Vagina (tissue), 2 donors: ENCODE data around the gene RNASEH2B. TPM values are rescaled to one million over a fixed set of nuclear protein-coding genes. Genes with fewer than 3 reads are reported as not detected.

Source experiments
- DNase-seq, 2 donors: peaks; one replicate each; pipeline ENCODE4 v3.0.0-alpha.2; 2017; ENCODE audit errors: extremely low spot score in 2 of 2
- H3K27ac ChIP-seq: fragments of 200-600 bp; sonication (generic); one replicate; pipeline ENCODE4 v1.5.1; 2019
- H3K27me3 ChIP-seq: fragments of 200-600 bp; sonication (generic); one replicate; pipeline ENCODE4 v1.5.1; 2019
- H3K36me3 ChIP-seq, 2 donors: fragments of 200-600 bp; sonication (generic); one replicate each; pipeline ENCODE4 v1.5.1; 2017 to 2019
- H3K4me1 ChIP-seq: fragments of 200-600 bp; sonication (generic); one replicate; pipeline ENCODE4 v1.5.1; 2019
- H3K4me3 ChIP-seq, 2 donors: fragments of 200-600 bp; sonication (generic); 1 replicate in 1 of 2; 2 replicates in 1 of 2; pipeline ENCODE4 v1.5.1; 2016 to 2019
- H3K9me3 ChIP-seq: fragments of 200-600 bp; sonication (generic); one replicate; pipeline ENCODE4 v1.5.1; 2019
- CTCF ChIP-seq, 3 experiments: fragments of 450-650 bp in 2 of 3; fragments of 200-600 bp in 1 of 3; sonication (generic) in 1 of 3; IDR thresholded peaks; one replicate each; pipeline ENCODE4 v1.5.1; 2017 to 2019; ENCODE audit warnings: antibody characterized with exemption in 3 of 3, mild to moderate bottlenecking in 2 of 3, moderate library complexity in 2 of 3
- POLR2A ChIP-seq, 2 donors: fragments of 450-650 bp; IDR thresholded peaks; one replicate each; pipeline ENCODE4 v1.6.1; 2017; ENCODE audit warnings: antibody characterized with exemption in 2 of 2, mild to moderate bottlenecking in 2 of 2, moderate library complexity in 2 of 2
- POLR2AphosphoS5 ChIP-seq, 2 donors: sonication (generic); formaldehyde crosslinking; IDR thresholded peaks; one replicate each; pipeline ENCODE4 v1.9.0; 2017; ENCODE audit warnings: antibody characterized with exemption in 2 of 2, mild to moderate bottlenecking in 2 of 2, low read depth in 1 of 2; ENCODE audit not compliant: insufficient read depth in 1 of 2
- intact Hi-C: fragments of 100-400 bp; cut with DNase I; formaldehyde crosslinking; loops from one replicate; pipeline ENCODE4 v1.15.1; 2023
- total RNA-seq: library from RNA; depleted of rRNA; stranded (reverse); fragments of >200 nt; gene quantifications from one replicate; pipeline ENCODE4 v1.2.3, GENCODE V29; 2016

RNASEH2B gene
- total RNA-seq, 1 donor from 2014 or later = 72.9 TPM

GRCh38 chr13:50892210-50892944, 17.2 kb upstream of the RNASEH2B start:
- TF ChIP-seq CTCF (IDR thresholded peaks at IDR 0.05) = no peak
- TF ChIP-seq POLR2A (IDR thresholded peaks at IDR 0.05) = no peak
- Histone ChIP-seq H3K27me3 (no peaks in the 10 kb centered on the region), H3K4me3 (no peak overlapping the region), H3K4me1 (peaks cover 11% of the 10 kb centered on the region), H3K27ac (peak overlapping the region; percentile 27), H3K9me3 (no peaks in the 10 kb centered on the region), H3K36me3 (no peaks in the 10 kb centered on the region)
- DNase-seq = no peak
- intact Hi-C loops = no loop called here

- Histone ChIP-seq H3K27ac (peak overlapping the region; percentile 27), H3K4me1 (peaks cover 11% of the 10 kb centered on the region), H3K27me3 (no peaks in the 10 kb centered on the region), H3K4me3 (peak overlapping the region in 1 of 2 donors; percentile 26), H3K36me3 (no peaks in the 10 kb centered on the region), H3K9me3 (no peaks in the 10 kb centered on the region)
- DNase-seq = no peak
- TF ChIP-seq POLR2A (IDR thresholded peaks at IDR 0.05) (no peak), POLR2AphosphoS5 (IDR thresholded peaks at IDR 0.05; ENCODE audit: insufficient read depth in 1 of 2, low read depth in 1 of 2) (no peak), CTCF (IDR thresholded peaks at IDR 0.05) (no peak)
- intact Hi-C loops = no loop called here
These were observed 16.3 kb upstream of the RNASEH2B start for GRCh38 chr13:50893211-50893852.

GRCh38 chr13:50894012-50894411, 15.6 kb upstream of the RNASEH2B start:
- Histone ChIP-seq H3K27me3 (no peaks in the 10 kb centered on the region), H3K27ac (peak overlapping the region; percentile 27), H3K4me3 (no peak overlapping the region), H3K9me3 (no peaks in the 10 kb centered on the region), H3K36me3 (no peaks in the 10 kb centered on the region), H3K4me1 (peaks cover 11% of the 10 kb centered on the region)
- intact Hi-C loops = no loop called here
- no peak for TF ChIP-seq POLR2A (IDR thresholded peaks at IDR 0.05)
- TF ChIP-seq POLR2AphosphoS5 (IDR thresholded peaks at IDR 0.05; ENCODE audit: insufficient read depth in 1 of 2, low read depth in 1 of 2) = no peak
- no peak for TF ChIP-seq CTCF (IDR thresholded peaks at IDR 0.05)
- DNase-seq = no peak

GRCh38 chr13:50894504-50894903, 15.1 kb upstream of the RNASEH2B start:
- peak overlapping the region; percentile 27 for H3K27ac ChIP-seq

More at GRCh38 chr13:50894504-50894903, 15.1 kb upstream of the RNASEH2B start:
- Histone ChIP-seq H3K36me3 (no peaks in the 10 kb centered on the region), H3K27me3 (no peaks in the 10 kb centered on the region), H3K4me3 (no peak overlapping the region), H3K4me1 (peaks cover 11% of the 10 kb centered on the region), H3K9me3 (no peaks in the 10 kb centered on the region)
- DNase-seq = no peak
- TF ChIP-seq POLR2A (IDR thresholded peaks at IDR 0.05) (no peak), POLR2AphosphoS5 (IDR thresholded peaks at IDR 0.05; ENCODE audit: insufficient read depth in 1 of 2, low read depth in 1 of 2) (no peak), CTCF (IDR thresholded peaks at IDR 0.05) (no peak)
- intact Hi-C loops = no loop called here
